ENCODE measurements around the gene KRTAP9-3. TPM values are rescaled to one million over a fixed set of nuclear protein-coding genes. Genes with fewer than 3 reads are reported as not detected.

The KRTAP9-3 gene
- polyA plus RNA-seq, 1 experiment: not detected

DNA sequence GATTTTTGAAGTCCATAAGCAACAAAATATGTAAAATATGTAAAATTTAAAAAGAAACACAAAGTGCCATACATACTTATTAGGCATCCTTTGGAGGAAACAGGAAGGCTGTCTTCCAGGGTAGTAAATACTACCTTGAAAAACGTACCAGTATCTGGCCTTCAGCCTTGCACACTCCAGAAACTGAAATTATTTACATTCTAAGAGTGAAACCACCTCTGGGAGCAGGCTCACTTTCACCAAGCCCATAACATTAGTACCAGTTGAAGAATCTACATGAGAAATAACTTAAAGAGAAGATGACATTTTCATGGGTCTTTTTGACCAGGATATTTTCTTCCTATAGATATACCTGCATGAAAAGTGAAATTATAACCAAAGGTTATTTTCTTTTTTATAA, 36.2 kb upstream of the KRTAP9-3 start:
- DNase-seq (ENCODE audit: low read depth): no peak
- no peak overlapping the region for H3K4me3 ChIP-seq (ENCODE audit: low read depth, low read length)
- CTCF ChIA-PET: interaction anchor here (0.6 kb wide), 1 partner anchor 270 kb away, joined by 3 read pairs; no protein-coding TSS in a partner anchor
- no peaks in the 10 kb centered on the region for H3K27me3 ChIP-seq (ENCODE audit: control insufficient read depth, insufficient read depth, low read length)
- POLR2A ChIA-PET: no interaction called here
- no peaks in the 10 kb centered on the region for H3K36me3 ChIP-seq (ENCODE audit: control insufficient read depth, insufficient read depth, low read length)
- TF ChIP-seq, protein P1, sequence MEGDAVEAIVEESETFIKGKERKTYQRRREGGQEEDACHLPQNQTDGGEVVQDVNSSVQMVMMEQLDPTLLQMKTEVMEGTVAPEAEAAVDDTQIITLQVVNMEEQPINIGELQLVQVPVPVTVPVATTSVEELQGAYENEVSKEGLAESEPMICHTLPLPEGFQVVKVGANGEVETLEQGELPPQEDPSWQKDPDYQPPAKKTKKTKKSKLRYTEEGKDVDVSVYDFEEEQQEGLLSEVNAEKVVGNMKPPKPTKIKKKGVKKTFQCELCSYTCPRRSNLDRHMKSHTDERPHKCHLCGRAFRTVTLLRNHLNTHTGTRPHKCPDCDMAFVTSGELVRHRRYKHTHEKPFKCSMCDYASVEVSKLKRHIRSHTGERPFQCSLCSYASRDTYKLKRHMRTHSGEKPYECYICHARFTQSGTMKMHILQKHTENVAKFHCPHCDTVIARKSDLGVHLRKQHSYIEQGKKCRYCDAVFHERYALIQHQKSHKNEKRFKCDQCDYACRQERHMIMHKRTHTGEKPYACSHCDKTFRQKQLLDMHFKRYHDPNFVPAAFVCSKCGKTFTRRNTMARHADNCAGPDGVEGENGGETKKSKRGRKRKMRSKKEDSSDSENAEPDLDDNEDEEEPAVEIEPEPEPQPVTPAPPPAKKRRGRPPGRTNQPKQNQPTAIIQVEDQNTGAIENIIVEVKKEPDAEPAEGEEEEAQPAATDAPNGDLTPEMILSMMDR (IDR thresholded peaks at IDR 0.05; ENCODE audit: insufficient read depth, low read depth, low read length): no peak

GRCh38 chr17:41199421-41200078, 32.7 kb upstream of the KRTAP9-3 start:
- Histone ChIP-seq H3K27me3 (ENCODE audit: control insufficient read depth, insufficient read depth, low read length) (no peaks in the 10 kb centered on the region), H3K36me3 (ENCODE audit: control insufficient read depth, insufficient read depth, low read length) (no peaks in the 10 kb centered on the region), H3K4me3 (ENCODE audit: low read depth, low read length) (no peak overlapping the region)
- CTCF ChIA-PET: no interaction called here
- POLR2A ChIA-PET: no interaction called here
- TF ChIP-seq, protein P1 (IDR thresholded peaks at IDR 0.05; ENCODE audit: insufficient read depth, low read depth, low read length): no peak
- DNase-seq (ENCODE audit: low read depth): no peak

- CTCF ChIA-PET: interaction anchor here (1.1 kb wide), 1 partner anchor 110 kb away, joined by 3 read pairs; no protein-coding TSS in a partner anchor
- POLR2A ChIA-PET: interaction anchor here (0.5 kb wide), 1 partner anchor 78 kb away, joined by 3 read pairs; no protein-coding TSS in a partner anchor
- Histone ChIP-seq H3K36me3 (ENCODE audit: control insufficient read depth, insufficient read depth, low read length) (no peaks in the 10 kb centered on the region), H3K27me3 (ENCODE audit: control insufficient read depth, insufficient read depth, low read length) (no peaks in the 10 kb centered on the region), H3K4me3 (ENCODE audit: low read depth, low read length) (no peak overlapping the region)
- TF ChIP-seq, protein P1 (IDR thresholded peaks at IDR 0.05; ENCODE audit: insufficient read depth, low read depth, low read length): no peak
- DNase-seq (ENCODE audit: low read depth): peak; percentile 52
These were observed 20.3 kb upstream of the KRTAP9-3 start for GRCh38 chr17:41211845-41212466.

DNA sequence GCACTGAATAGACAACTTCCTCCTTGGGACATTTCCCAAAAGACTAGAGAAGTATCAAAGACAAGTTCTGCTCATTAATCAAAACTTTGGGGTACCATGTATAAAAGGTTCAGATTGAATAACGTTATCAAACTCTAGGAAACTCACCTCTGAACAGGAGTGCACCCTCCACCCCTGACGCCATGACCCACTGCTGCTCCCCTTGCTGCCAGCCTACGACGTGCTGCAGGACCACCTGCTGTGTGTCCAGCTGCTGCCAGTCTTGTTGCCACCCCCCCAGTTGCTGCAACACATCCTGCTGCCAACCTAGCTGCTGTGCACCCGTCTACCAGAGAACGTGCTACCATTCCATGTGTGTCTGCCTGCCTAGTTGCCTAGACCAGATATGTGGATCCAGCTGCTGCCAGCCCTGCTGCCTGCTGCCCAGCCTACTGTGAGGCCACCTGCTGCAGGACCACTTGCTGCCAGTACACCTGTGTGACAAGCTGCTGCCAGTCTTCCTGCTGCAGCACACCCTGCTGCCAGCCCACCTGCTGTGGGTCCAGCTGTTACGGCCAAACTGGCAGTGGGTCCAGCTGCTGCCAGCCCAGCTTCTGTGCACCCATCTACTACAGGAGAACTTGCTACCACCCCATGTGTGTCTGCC, 19.6 kb upstream of the KRTAP9-3 start:
- POLR2A ChIA-PET: interaction anchor here (0.5 kb wide), 1 partner anchor 79 kb away, joined by 3 read pairs; no protein-coding TSS in a partner anchor
- Histone ChIP-seq H3K36me3 (ENCODE audit: control insufficient read depth, insufficient read depth, low read length) (no peaks in the 10 kb centered on the region), H3K27me3 (ENCODE audit: control insufficient read depth, insufficient read depth, low read length) (no peaks in the 10 kb centered on the region), H3K4me3 (ENCODE audit: low read depth, low read length) (no peak overlapping the region)
- CTCF ChIA-PET: interaction anchor here (1.1 kb wide), 1 partner anchor 109 kb away, joined by 3 read pairs; no protein-coding TSS in a partner anchor
- no peak for DNase-seq (ENCODE audit: low read depth)
- TF ChIP-seq, protein P1 (IDR thresholded peaks at IDR 0.05; ENCODE audit: insufficient read depth, low read depth, low read length): no peak

GRCh38 chr17:41215681-41216080, 16.6 kb upstream of the KRTAP9-3 start:
- ChIA-PET CTCF (no interaction called here), POLR2A (no interaction called here)
- TF ChIP-seq, protein P1 (IDR thresholded peaks at IDR 0.05; ENCODE audit: insufficient read depth, low read depth, low read length): no peak
- DNase-seq (ENCODE audit: low read depth): no peak
- Histone ChIP-seq H3K36me3 (ENCODE audit: control insufficient read depth, insufficient read depth, low read length) (no peaks in the 10 kb centered on the region), H3K27me3 (ENCODE audit: control insufficient read depth, insufficient read depth, low read length) (no peaks in the 10 kb centered on the region), H3K4me3 (ENCODE audit: low read depth, low read length) (no peak overlapping the region)

Data from BJ (cell line).